Uterus (tissue), 2 donors: ENCODE measurements around the gene MTSS2.
A peak's percentile ranks its signal among the peaks of the same experiment; 100 is the strongest.

Experiments
- CTCF ChIP-seq, 4 experiments: fragments of 200-600 bp in 2 of 4; fragments of 450-650 bp in 2 of 4; sonication (generic) in 2 of 4; IDR thresholded peaks; one replicate each; pipeline ENCODE4 v1.5.1; 2016 to 2019; ENCODE audit warnings: antibody characterized with exemption in 4 of 4, mild to moderate bottlenecking in 2 of 4, moderate library complexity in 1 of 4
- POLR2A ChIP-seq, 2 donors: fragments of 450-650 bp; IDR thresholded peaks; one replicate each; pipeline ENCODE4 v1.6.1; 2016; ENCODE audit warnings: antibody characterized with exemption in 2 of 2, mild to moderate bottlenecking in 1 of 2, moderate library complexity in 1 of 2

- no peak for TF ChIP-seq CTCF (IDR thresholded peaks at IDR 0.05)
- peak; percentile 58 to 79 for TF ChIP-seq POLR2A (IDR thresholded peaks at IDR 0.05)
These were observed at the start of gene MTSS2 for GRCh38 chr16:70685938-70686375.
